Naive thymus-derived CD8-positive, alpha-beta T cell (primary cell): ENCODE measurements around the gene SDC3. TPM values are rescaled to one million over a fixed set of nuclear protein-coding genes. Genes with fewer than 3 reads are reported as not detected.

Experiments
- ATAC-seq, 2 donors: fragments of 150-1000 bp; cut with Tn5 transposase in 1 of 2; sonication (Bioruptor Pico), chemical (Tn5 transposase) in 1 of 2; 1 replicate in 1 of 2; 2 replicates in 1 of 2; pipeline ENCODE4 v1.10.0; 2021; ENCODE audit warnings: mild to moderate bottlenecking in 2 of 2, moderate library complexity in 2 of 2
- POLR2A ChIA-PET: fragments of 350-600 bp; sonication (Branson Sonifier 250); formaldehyde crosslinking; loops from one replicate; lab custom pipeline; 2021; ENCODE audit warnings: antibody characterized with exemption; lab: Charles Lee
- DNase-seq, 10 donors: peaks; one replicate each; pipeline versions ENCODE4 v3.0.0 to v3.0.0-alpha.2; 2020 to 2022
- H3K27ac Mint-ChIP-seq, 10 donors: one replicate each; pipeline ENCODE4 v1.8.0; 2020 to 2022; ENCODE audit warnings: mild to moderate bottlenecking in 10 of 10, mixed read lengths in 10 of 10, moderate library complexity in 4 of 10, inconsistent platforms in 1 of 10
- H3K27me3 Mint-ChIP-seq, 5 donors: one replicate each; pipeline ENCODE4 v1.8.0; 2021 to 2022; ENCODE audit warnings: mixed read lengths in 5 of 5
- H3K36me3 Mint-ChIP-seq, 3 donors: one replicate each; pipeline ENCODE4 v1.8.0; 2020 to 2022; ENCODE audit warnings: mixed read lengths in 3 of 3, mild to moderate bottlenecking in 2 of 3, inconsistent platforms in 1 of 3
- H3K4me1 Mint-ChIP-seq, 4 donors: one replicate each; pipeline ENCODE4 v1.8.0; 2021 to 2022; ENCODE audit warnings: mixed read lengths in 4 of 4
- H3K4me3 Mint-ChIP-seq, 10 donors: one replicate each; pipeline ENCODE4 v1.8.0; 2020 to 2022; ENCODE audit warnings: mild to moderate bottlenecking in 10 of 10, mixed read lengths in 10 of 10, moderate library complexity in 6 of 10, inconsistent platforms in 1 of 10
- H3K9me3 Mint-ChIP-seq, 9 donors: one replicate each; pipeline ENCODE4 v1.8.0; 2020 to 2022; ENCODE audit warnings: mixed read lengths in 9 of 9, mild to moderate bottlenecking in 3 of 9, inconsistent platforms in 1 of 9, moderate library complexity in 1 of 9
- polyA plus RNA-seq, 3 donors: library from polyadenylated mRNA; unstranded; fragments of 300-500 nt; fragmentation: Illumina TruSeq; gene quantifications; one replicate each; pipeline ENCODE4 v1.2.3, GENCODE V29; 2021
- total RNA-seq, 8 experiments: library from RNA in 2 of 8; stranded (reverse) in 2 of 8; gene quantifications; one replicate each; pipeline ENCODE4 v1.2.3 and lab custom pipeline; 2021 to 2026

The SDC3 gene
- total and polyA plus RNA-seq, 5 experiments from 2014 or later = 0.16 to 0.66 TPM; not detected in 3

DNA sequence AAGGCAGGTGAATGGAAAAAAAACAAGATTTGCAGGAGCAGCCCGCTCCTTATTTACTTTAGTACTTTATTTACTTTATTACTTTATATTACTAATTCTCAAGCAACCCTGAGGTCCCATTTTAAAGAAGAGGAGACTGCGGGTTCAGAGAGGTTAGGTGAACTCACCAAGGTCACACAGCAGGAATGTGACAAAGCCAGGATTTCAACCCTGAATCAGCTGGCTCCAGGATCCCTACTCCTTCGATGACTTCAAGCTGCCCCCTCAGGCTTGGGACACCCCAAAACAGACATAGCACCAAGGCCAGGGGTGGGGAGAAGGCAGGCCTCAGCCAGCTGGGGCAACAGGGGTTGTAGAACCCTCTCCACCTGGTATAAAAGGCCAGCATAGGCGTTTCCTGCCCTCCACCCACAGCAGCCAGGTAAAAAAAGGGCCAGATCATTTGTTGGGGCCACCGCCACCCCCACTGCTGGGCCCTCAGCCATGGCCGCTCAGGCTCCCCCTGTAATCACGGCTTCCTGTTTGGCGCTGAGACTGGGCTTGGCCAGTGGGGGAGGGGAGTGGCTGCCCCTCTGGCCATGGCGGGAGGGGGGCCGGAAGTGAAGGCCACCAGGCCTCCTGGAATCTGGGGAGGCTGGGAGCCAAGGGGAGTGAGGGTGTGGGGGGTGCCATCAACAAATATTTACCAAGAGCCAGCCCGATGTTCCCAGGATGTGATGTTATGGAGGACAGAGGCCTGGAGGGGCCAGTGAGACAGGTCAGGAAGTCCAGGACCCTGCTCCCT lies 6.6 kb downstream of the SDC3 start:
- H3K27ac Mint-ChIP-seq = peak overlapping the region in 1 of 10 donors; percentile 44
- H3K4me3 Mint-ChIP-seq = no peak overlapping the region
- peaks cover 6 to 30% (median 25%) of the 10 kb centered on the region in 5 donors for H3K27me3 Mint-ChIP-seq
- ATAC-seq (no peak), DNase-seq (peak in 1 of 10 donors; percentile 31)
- H3K9me3 Mint-ChIP-seq = no peaks in the 10 kb centered on the region
- no peaks in the 10 kb centered on the region for H3K36me3 Mint-ChIP-seq
- peaks cover 0 to 4% (median 0%) of the 10 kb centered on the region in 4 donors for H3K4me1 Mint-ChIP-seq
- POLR2A ChIA-PET = no interaction called here

DNA sequence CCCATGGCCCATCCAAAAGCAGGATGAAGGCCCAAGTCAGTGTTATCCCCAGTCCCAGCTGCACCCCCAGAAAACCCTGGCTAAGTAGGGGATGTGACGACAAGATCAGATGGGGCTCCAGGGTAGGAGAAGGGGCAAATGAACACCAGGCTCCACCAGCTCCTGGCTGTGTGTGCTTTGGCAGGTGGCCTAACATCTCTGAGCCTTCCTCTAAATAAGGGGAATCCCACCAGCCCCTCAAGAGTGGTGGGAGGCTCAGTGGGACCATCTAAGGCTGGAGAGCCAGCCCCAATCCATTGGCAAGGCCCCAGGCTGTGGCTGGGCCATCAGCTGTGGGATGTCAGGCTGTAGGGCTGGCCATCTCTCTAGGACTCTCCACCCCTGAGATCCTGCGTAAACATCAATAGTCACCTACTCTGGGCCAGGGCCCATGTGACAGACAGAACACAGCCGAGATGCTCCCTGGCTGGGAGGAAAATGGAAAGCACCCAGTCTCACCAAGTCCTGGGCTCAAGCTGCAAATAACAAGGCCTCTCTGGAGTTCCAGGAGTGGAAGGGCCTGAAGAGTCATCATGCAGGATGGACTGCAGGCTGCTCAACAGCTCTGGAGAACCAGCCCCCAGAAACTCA lies 7.5 kb downstream of the SDC3 start:
- Mint-ChIP-seq H3K4me3 (no peak overlapping the region), H3K36me3 (no peaks in the 10 kb centered on the region), H3K4me1 (peaks cover 0 to 4% (median 0%) of the 10 kb centered on the region in 4 donors), H3K27me3 (peaks cover 6 to 30% (median 27%) of the 10 kb centered on the region in 5 donors), H3K9me3 (no peaks in the 10 kb centered on the region), H3K27ac (no peak overlapping the region)
- POLR2A ChIA-PET = no interaction called here
- ATAC-seq = no peak
- peak in 1 of 10 donors; percentile 34 for DNase-seq

DNA sequence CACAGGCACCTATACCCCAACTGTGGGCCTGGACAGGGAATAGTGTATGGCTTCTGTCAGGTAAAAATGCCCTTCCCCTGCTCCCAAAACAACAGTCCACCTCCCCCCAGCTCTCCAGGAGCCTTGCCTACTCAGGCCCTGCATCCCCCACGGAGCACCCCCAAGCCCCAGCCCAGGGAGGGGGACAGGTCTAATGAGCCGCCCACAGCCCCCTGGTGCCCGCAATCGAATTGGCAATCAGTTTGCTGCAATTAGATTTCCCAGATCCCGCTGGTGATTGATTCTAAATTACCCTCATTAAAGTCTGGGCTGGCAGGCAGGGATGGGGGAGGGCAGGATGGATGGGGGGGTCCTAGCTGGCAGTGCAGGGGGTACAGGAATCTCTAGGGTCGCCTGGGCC lies 8.1 kb downstream of the SDC3 start:
- Mint-ChIP-seq H3K4me1 (peaks cover 0 to 1% (median 0%) of the 10 kb centered on the region in 4 donors), H3K9me3 (no peaks in the 10 kb centered on the region), H3K4me3 (peak overlapping the region in 1 of 10 donors; percentile 51), H3K27me3 (peaks cover 3 to 30% (median 26%) of the 10 kb centered on the region in 5 donors), H3K36me3 (no peaks in the 10 kb centered on the region), H3K27ac (no peak overlapping the region)
- POLR2A ChIA-PET = no interaction called here
- no peak for ATAC-seq
- DNase-seq = no peak

DNA sequence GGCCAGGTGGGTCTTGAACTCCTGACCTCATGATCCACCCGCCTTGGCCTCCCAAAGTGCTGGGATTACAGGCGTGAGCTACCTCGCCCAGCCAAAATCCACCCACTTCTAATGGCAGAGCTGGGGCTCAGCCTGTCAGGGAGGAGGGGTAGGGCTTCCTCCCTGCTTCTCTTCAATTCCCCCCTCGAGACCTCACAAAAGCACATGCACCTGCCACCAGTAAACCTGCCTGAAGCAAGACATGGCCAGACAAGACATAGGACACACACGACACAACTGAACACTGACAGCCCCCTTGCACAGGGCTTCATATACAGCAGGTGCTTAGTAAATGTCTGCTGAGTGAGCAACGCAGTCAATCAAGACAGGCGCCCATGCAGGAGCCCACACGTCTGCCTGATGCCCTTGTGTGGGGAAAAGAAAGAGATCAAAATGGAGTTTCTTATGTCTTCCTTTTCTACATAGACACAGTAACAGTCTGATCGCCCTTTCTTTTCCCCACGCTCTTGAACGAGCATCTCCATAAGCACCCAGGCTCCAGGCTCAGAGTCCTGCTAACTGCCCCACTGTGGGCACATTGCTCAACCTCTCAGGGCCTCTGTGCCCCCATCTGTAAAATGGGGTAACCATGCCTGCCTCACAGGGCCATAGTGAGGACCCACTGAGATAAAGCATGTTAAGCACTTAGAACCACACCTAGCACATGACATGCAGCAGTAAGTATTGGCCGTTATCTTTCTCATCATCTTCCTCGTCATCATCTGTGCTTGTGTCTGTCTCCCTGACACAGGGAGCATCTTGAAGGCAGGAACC lies 8.8 kb downstream of the SDC3 start:
- Mint-ChIP-seq H3K4me1 (peaks cover 0 to 1% (median 0%) of the 10 kb centered on the region in 4 donors), H3K4me3 (no peak overlapping the region), H3K27ac (no peak overlapping the region), H3K27me3 (peaks cover 3 to 35% (median 31%) of the 10 kb centered on the region in 5 donors), H3K36me3 (no peaks in the 10 kb centered on the region), H3K9me3 (no peaks in the 10 kb centered on the region)
- no peak for ATAC-seq
- POLR2A ChIA-PET = no interaction called here
- peak in 1 of 10 donors; percentile 31 for DNase-seq

DNA sequence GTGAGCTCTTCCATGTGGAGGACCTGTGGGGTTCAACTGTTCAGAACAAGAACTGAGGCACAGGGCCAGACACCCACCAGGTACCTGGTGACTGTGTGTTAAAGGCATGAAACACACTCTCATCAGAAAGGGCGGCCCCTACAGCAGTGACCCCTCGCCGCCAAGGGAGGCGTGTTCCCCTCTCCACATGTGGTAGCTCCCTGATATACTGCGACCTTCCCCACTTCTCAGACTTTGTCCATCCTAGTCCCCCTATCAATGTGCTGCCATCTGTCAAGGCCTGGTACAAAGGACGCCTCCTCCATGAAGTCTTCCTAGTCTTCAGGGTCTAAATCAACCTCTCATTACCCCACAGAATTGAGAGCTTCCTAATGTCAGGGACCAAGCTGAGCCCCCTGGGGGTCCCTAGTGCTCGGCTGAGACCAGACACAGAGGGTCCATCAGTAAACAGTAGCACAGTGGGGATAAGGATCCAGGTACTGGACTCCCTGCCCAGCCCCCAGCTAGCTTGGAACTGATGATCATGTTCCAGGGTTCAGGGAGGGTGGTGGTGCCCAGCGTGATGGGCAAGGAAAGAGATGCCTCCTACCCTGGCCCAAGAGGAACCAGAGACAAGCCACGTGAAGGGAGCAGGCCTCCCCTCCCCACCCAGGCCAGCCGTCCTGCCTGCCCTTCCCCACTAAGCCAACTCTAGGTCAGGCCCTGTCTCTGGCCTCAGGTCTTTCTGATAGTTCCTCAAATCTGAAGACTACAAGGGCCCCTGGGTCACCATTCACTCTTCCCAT lies 10.3 kb downstream of the SDC3 start:
- peaks cover 0 to 7% (median under 1%) of the 10 kb centered on the region in 4 donors for H3K4me1 Mint-ChIP-seq
- DNase-seq (peak in 1 of 10 donors; percentile 53), ATAC-seq (no peak)
- no peak overlapping the region for H3K4me3 Mint-ChIP-seq
- H3K27ac Mint-ChIP-seq = no peak overlapping the region
- H3K9me3 Mint-ChIP-seq = no peaks in the 10 kb centered on the region
- POLR2A ChIA-PET = no interaction called here
- H3K36me3 Mint-ChIP-seq = no peaks in the 10 kb centered on the region
- H3K27me3 Mint-ChIP-seq = peaks cover 1 to 43% (median 33%) of the 10 kb centered on the region in 5 donors

DNA sequence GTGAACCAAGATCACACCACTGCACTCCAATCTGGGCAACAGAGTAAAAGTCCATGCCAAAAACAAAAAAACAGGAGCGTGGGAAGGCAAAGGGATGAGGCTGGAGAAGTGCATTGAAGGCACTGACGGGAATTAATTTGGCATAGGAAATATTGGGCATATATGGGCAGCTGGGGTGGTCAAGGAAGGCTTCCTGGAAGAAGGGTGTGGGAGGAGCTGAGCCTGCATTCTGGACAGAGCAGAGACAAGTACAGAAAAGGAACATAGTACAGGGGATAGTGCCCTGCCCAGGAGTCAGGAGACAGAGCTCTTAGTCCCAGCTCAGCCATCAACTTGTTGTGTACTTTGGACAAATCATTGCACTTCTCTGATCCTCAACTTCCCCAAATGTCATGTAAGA lies 11.7 kb downstream of the SDC3 start:
- Mint-ChIP-seq H3K36me3 (no peaks in the 10 kb centered on the region), H3K9me3 (no peaks in the 10 kb centered on the region), H3K4me3 (no peak overlapping the region), H3K27me3 (peaks cover 1 to 44% (median 33%) of the 10 kb centered on the region in 5 donors), H3K27ac (no peak overlapping the region), H3K4me1 (peaks cover 0 to 9% (median 2%) of the 10 kb centered on the region in 4 donors)
- POLR2A ChIA-PET = no interaction called here
- DNase-seq = no peak
- ATAC-seq = no peak

DNA sequence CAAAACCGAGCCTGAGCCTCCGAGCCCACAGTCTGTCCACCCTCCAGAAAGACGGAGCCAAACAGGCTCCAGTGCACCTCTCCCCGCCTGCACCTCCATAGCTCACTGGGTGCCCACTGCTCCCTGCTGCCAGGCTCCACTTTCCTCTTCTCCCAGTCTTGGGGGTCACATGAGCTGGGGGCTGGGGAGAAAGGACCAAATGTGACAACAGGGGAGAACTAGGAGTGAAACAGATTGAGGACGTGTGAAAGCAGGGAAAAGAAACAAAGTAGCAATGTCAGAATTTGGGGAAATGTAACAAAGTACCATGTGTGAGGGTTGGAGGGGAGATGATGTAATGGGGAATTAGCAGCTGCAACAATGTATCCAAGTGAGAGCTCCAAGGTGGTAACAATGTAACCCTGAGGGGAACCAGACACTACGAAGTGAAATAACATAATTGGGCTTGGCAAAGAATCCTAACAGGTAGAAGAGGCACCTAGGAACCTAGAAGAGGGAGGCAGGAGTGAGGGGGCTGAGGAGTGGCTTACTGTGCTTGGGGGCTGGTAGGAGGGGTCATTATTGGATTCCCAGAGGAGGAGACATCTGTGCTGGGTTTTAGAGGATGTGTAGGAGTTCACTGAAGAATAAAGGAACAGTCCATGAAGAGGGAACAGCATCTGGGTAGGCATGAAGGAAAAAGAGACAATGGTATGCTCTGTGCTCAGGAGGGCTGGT lies 12.5 kb downstream of the SDC3 start:
- H3K27me3 Mint-ChIP-seq = peaks cover 1 to 47% (median 28%) of the 10 kb centered on the region in 5 donors
- DNase-seq (no peak), ATAC-seq (no peak)
- peak overlapping the region in 1 of 10 donors; percentile 40 for H3K27ac Mint-ChIP-seq
- POLR2A ChIA-PET = no interaction called here
- H3K4me3 Mint-ChIP-seq = no peak overlapping the region
- no peaks in the 10 kb centered on the region for H3K36me3 Mint-ChIP-seq
- no peaks in the 10 kb centered on the region for H3K9me3 Mint-ChIP-seq
- H3K4me1 Mint-ChIP-seq = peaks cover 0 to 9% (median 3%) of the 10 kb centered on the region in 4 donors

DNA sequence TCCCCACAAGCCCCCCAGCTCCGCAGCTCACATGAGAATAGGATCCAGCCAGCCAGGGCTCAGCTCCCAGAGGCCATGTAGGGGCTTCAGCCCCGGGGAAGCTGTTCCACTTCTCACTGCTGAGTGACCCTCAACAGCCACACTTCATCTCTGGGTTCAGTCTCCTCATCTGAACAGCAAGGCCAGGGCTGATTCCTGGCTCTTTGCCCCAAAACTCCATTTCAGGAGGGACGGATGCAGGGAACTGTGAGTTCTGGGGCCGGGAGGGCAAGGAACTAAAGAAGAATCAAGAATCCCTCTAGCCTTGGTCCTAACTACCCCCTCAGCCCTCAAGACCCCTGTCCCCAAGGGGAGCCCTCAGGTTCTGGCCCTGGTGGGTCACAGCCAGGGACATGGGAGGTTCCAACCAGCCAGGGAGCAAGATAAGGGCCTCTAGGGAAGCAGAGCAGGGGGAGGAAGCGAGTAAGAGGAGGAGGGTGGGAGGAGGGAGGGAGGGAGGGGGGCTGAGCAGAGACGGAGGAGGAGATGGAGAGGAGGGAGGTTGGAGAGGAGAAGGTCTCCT lies 13.1 kb downstream of the SDC3 start:
- POLR2A ChIA-PET = no interaction called here
- peaks cover 0 to 9% (median 3%) of the 10 kb centered on the region in 4 donors for H3K4me1 Mint-ChIP-seq
- ATAC-seq (no peak), DNase-seq (no peak)
- no peak overlapping the region for H3K27ac Mint-ChIP-seq
- no peaks in the 10 kb centered on the region for H3K9me3 Mint-ChIP-seq
- H3K36me3 Mint-ChIP-seq = no peaks in the 10 kb centered on the region
- peaks cover 1 to 50% (median 27%) of the 10 kb centered on the region in 5 donors for H3K27me3 Mint-ChIP-seq
- H3K4me3 Mint-ChIP-seq = no peak overlapping the region

DNA sequence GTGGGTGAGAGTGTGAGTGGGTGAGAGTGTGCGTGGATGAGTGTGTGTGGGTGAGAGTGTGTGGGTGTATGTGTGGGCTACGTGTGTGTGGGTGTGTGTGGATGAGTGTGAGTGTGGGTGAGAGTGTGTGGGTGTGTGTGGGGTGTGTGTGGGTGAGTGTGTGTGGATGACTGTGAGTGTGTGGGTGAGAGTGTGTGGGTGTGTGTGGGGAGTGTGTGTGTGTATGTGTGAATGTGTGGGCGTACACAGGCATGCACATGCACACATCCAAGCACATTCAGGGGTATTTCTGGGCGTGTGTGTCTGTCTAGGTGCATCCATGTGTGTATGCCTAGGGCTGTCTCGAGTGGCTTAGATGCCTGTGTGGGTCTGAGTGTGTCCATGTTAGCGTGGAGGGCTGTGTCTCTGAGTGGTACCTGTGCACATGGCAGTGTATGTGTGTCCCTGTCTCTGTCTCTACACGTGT lies 14.0 kb downstream of the SDC3 start:
- no peak overlapping the region for H3K4me3 Mint-ChIP-seq
- DNase-seq (no peak), ATAC-seq (no peak)
- H3K4me1 Mint-ChIP-seq = peaks cover 0 to 9% (median 2%) of the 10 kb centered on the region in 4 donors
- no peaks in the 10 kb centered on the region for H3K36me3 Mint-ChIP-seq
- no peaks in the 10 kb centered on the region for H3K9me3 Mint-ChIP-seq
- POLR2A ChIA-PET = no interaction called here
- peaks cover 1 to 50% (median 24%) of the 10 kb centered on the region in 5 donors for H3K27me3 Mint-ChIP-seq
- no peak overlapping the region for H3K27ac Mint-ChIP-seq

DNA sequence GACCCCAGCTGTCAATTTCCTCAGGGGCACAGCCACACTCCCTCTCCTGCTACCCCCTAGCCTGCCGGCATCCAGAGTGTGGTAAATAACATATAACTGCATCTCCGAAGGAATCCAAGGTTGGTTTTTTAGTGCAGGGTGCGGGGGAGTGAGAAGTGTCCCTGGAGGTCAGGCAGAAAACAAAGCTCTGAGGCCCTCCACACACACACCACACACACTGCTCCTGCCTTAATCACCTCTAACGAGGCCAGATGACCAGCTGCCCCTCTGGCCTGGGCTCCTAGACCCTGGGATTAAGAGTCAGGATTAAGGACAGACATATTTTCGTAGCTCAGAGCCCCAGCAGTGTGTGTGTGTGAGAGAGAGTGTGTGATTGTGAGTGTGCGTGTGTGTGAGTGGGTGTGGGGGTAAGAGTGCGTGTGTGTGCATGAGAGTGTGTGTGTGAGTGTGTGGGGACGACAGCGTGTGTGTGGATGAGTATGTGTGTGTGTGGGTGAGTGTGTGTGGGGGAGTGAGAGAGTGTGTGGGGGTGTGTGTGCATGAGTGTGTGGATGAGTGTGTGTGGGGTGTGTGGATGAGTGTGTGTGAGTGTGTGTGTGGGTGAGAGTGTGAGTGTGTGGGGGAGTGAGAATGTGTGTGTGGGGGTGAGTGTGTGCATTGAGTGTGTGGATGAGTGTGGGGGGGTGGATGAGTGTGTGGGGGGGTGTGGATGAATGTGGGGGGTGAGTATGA lies 14.6 kb downstream of the SDC3 start:
- no peak for DNase-seq
- no peaks in the 10 kb centered on the region for H3K9me3 Mint-ChIP-seq
- POLR2A ChIA-PET = no interaction called here
- no peak overlapping the region for H3K4me3 Mint-ChIP-seq
- peaks cover 1 to 50% (median 24%) of the 10 kb centered on the region in 5 donors for H3K27me3 Mint-ChIP-seq
- no peaks in the 10 kb centered on the region for H3K36me3 Mint-ChIP-seq
- H3K4me1 Mint-ChIP-seq = peaks cover 0 to 9% (median 2%) of the 10 kb centered on the region in 4 donors
- H3K27ac Mint-ChIP-seq = peak overlapping the region in 3 of 10 donors; percentile 17 to 60 (median 51)
- no peak for ATAC-seq

DNA sequence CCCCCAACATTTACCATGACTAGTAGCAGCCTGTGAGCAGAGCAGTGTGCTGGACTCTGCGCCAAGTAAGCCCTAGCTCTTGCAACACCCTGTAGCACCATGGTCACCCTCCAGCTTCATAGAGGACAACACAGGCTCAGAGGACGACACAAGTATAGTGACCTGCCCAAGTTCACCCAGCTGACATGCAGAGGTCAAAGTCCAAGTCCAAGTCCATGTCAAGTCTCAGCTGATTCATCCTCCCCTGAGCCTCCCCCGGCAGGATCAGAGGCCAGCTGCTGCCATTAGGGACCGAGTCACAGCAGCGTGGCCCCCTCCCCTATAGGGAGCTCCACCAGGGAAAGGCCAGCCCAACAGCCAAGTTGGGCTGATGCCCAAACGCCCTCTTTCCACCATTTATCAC lies 15.9 kb downstream of the SDC3 start:
- H3K4me1 Mint-ChIP-seq = peaks cover 0 to 9% (median 2%) of the 10 kb centered on the region in 4 donors
- no peak for DNase-seq
- H3K4me3 Mint-ChIP-seq = no peak overlapping the region
- no peak overlapping the region for H3K27ac Mint-ChIP-seq
- POLR2A ChIA-PET = no interaction called here
- H3K36me3 Mint-ChIP-seq = no peaks in the 10 kb centered on the region
- H3K9me3 Mint-ChIP-seq = no peaks in the 10 kb centered on the region
- no peak for ATAC-seq
- peaks cover 1 to 50% (median 23%) of the 10 kb centered on the region in 5 donors for H3K27me3 Mint-ChIP-seq
